ENCODE data around the gene LIG1.

GRCh38 chr19:48121909-48122371 is 48.2 kb downstream of the LIG1 start:
- TF ChIP-seq CTCF (IDR thresholded peaks at IDR 0.05; ENCODE audit: low read depth, low read length, poor library complexity, severe bottlenecking) (no peak), EZH2phosphoT487 (IDR thresholded peaks at IDR 0.05; ENCODE audit: borderline replicate concordance, low read length) (no peak)

Measured in DOHH2 (cell line).